ENCODE measurements around the gene BBX.
"Not testable (repeated sequence)": the region's sequence is repeated elsewhere in the genome, so short reads cannot be mapped to it uniquely, and the experiment has no call there.

The BBX gene

GRCh38 chr3:107542665-107543064 lies 19.9 kb downstream of the BBX start:
- no peak overlapping the region for H3K9ac ChIP-seq (ENCODE audit: low read depth, low read length)
- H3K4me3 ChIP-seq (ENCODE audit: low read length): no peak overlapping the region
- no peaks in the 10 kb centered on the region for H3K9me3 ChIP-seq (ENCODE audit: insufficient read depth, low read depth, low read length)

GRCh38 chr3:107543666-107544065 lies 20.9 kb downstream of the BBX start:
- Histone ChIP-seq H3K4me3 (ENCODE audit: low read length) (no peak overlapping the region), H3K9ac (ENCODE audit: low read depth, low read length) (no peak overlapping the region), H3K36me3 (ENCODE audit: insufficient read depth, low read length) (no peaks in the 10 kb centered on the region; the same call in 1 of the 2 replicates), H3K4me1 (ENCODE audit: insufficient read depth, low read length) (peaks cover 7% of the 10 kb centered on the region; the same call in 1 of the 2 replicates), H3K27me3 (ENCODE audit: insufficient read depth, low read length) (no peaks in the 10 kb centered on the region), H3K9me3 (ENCODE audit: insufficient read depth, low read depth, low read length) (peaks cover 2% of the 10 kb centered on the region; the same call in 1 of the 2 replicates), H3K27ac (ENCODE audit: low read depth, low read length) (no peak overlapping the region)
- WGBS: 85% methylated on average over 3 of the region's 4 CpGs

More at GRCh38 chr3:107542665-107543064, 19.9 kb downstream of the BBX start:
- H3K36me3 ChIP-seq (ENCODE audit: insufficient read depth, low read length): no peaks in the 10 kb centered on the region; the same call in 1 of the 2 replicates
- no peaks in the 10 kb centered on the region for H3K27me3 ChIP-seq (ENCODE audit: insufficient read depth, low read length)
- H3K27ac ChIP-seq (ENCODE audit: low read depth, low read length): no peak overlapping the region
- WGBS: 74% methylated on average over 2 of the region's 2 CpGs
- peaks cover 7% of the 10 kb centered on the region; the same call in 1 of the 2 replicates for H3K4me1 ChIP-seq (ENCODE audit: insufficient read depth, low read length)

DNA sequence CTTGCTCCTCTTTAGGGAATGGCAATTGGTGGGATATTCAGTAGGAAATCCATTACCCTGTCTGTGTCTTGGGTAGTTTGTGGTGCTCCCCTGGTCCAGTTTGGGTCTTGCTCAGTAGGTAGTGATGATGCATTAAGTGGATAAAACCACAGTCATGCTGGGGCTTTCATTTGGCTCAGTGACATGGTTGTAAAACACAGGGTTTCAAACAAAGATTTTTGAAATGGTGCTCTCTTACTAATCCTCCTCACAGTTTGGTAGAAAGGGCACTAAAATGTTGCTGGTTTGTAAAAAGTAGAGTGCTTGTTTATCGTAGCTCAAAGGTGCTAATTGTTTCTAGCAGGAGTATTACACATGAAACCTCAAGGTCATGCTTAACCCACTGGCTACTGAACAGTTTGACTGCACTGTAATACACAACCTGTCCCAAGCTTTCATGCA lies 22.9 kb downstream of the BBX start:
- Histone ChIP-seq H3K9ac (ENCODE audit: low read depth, low read length) (no peak overlapping the region), H3K4me1 (ENCODE audit: insufficient read depth, low read length) (peaks cover 7% of the 10 kb centered on the region; the same call in 1 of the 2 replicates), H3K9me3 (ENCODE audit: insufficient read depth, low read depth, low read length) (peaks cover 3% of the 10 kb centered on the region; the same call in 1 of the 2 replicates), H3K36me3 (ENCODE audit: insufficient read depth, low read length) (no peaks in the 10 kb centered on the region; the same call in 1 of the 2 replicates), H3K27me3 (ENCODE audit: insufficient read depth, low read length) (no peaks in the 10 kb centered on the region), H3K4me3 (ENCODE audit: low read length) (no peak overlapping the region), H3K27ac (ENCODE audit: low read depth, low read length) (no peak overlapping the region)
- 82% methylated on average over 1 of the region's 1 CpG for WGBS

DNA sequence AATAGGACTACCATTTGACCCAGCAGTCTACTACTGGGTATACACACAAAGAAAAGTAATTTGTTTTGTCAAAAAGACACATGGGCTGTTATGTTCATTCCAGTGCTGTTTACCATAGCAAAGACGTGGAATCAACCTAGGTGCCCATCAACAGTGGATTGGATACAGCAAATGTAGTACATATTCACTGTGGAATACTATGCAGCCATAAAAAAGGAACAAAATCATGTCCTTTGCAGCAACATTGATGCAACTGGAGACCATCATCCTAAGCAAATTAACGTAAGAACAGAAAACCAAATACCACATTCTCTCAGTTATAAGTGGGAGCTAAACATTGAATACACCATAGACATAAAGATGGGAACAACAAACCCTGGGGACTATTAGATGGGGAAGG lies 25.8 kb downstream of the BBX start:
- no peak overlapping the region for H3K27ac ChIP-seq (ENCODE audit: low read depth, low read length)
- H3K9ac ChIP-seq (ENCODE audit: low read depth, low read length): no peak overlapping the region
- no peak overlapping the region for H3K4me3 ChIP-seq (ENCODE audit: low read length)
- 85% methylated on average over 2 of the region's 2 CpGs for WGBS
- H3K36me3 ChIP-seq (ENCODE audit: insufficient read depth, low read length): no peaks in the 10 kb centered on the region; the same call in 1 of the 2 replicates
- peaks cover 7% of the 10 kb centered on the region; the same call in 1 of the 2 replicates for H3K4me1 ChIP-seq (ENCODE audit: insufficient read depth, low read length)
- H3K27me3 ChIP-seq (ENCODE audit: insufficient read depth, low read length): no peaks in the 10 kb centered on the region
- H3K9me3 ChIP-seq (ENCODE audit: insufficient read depth, low read depth, low read length): peaks cover 3% of the 10 kb centered on the region; the same call in 1 of the 2 replicates

DNA sequence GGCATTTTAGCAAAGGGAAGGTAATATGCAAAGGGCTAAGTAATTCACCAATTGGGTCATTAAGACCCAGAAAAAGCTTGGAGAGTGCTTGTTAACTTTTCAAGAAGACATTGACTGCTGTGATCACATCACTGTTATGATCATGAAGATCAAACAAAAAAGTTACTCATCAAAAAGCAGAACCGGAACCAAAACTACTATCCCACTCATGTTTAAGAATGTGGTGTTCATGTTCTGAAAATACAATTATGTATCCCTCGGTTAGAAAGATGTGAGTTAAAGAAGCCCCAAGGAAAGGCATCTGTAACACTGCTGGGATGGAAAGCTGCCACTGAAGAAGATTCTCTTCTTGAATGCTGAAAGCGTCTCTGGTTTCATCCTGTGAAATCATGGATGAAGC lies 32.6 kb downstream of the BBX start:
- H3K9ac ChIP-seq (ENCODE audit: low read depth, low read length): no peak overlapping the region
- no peak overlapping the region for H3K4me3 ChIP-seq (ENCODE audit: low read length)
- no peaks in the 10 kb centered on the region for H3K36me3 ChIP-seq (ENCODE audit: insufficient read depth, low read length)
- WGBS: 90% methylated on average over 3 of the region's 3 CpGs
- no peak overlapping the region for H3K27ac ChIP-seq (ENCODE audit: low read depth, low read length)
- no peaks in the 10 kb centered on the region for H3K4me1 ChIP-seq (ENCODE audit: insufficient read depth, low read length)
- H3K27me3 ChIP-seq (ENCODE audit: insufficient read depth, low read length): no peaks in the 10 kb centered on the region
- no peaks in the 10 kb centered on the region for H3K9me3 ChIP-seq (ENCODE audit: insufficient read depth, low read depth, low read length)

DNA sequence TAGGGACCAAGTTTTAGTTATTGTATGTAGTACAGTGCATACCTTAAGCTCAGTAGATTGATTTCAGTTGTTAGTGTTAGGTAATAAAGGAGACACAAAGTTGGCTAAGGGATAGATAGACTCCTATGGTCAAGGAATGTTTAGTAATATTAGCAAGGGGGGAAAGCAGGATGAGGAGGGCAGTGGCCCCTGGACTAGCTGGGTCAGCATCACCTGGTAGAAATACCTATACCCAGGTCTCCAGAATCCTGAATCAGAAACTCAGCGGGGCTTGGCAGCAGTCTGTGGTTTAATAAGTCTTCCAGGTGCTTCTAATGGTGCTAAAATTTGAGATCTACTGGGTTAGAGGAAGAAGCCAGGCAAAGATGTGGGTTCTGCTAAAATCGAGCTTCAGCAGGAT lies 35.0 kb downstream of the BBX start:
- no peak overlapping the region for H3K4me3 ChIP-seq (ENCODE audit: low read length)
- 92% methylated on average over 2 of the region's 2 CpGs for WGBS

GRCh38 chr3:107560166-107560565 lies 37.4 kb downstream of the BBX start:
- Histone ChIP-seq H3K9ac (ENCODE audit: low read depth, low read length) (no peak overlapping the region), H3K4me1 (ENCODE audit: insufficient read depth, low read length) (peaks cover 8% of the 10 kb centered on the region), H3K27me3 (ENCODE audit: insufficient read depth, low read length) (no peaks in the 10 kb centered on the region), H3K4me3 (ENCODE audit: low read length) (no peak overlapping the region), H3K27ac (ENCODE audit: low read depth, low read length) (no peak overlapping the region), H3K36me3 (ENCODE audit: insufficient read depth, low read length) (no peaks in the 10 kb centered on the region), H3K9me3 (ENCODE audit: insufficient read depth, low read depth, low read length) (no peaks in the 10 kb centered on the region)
- no CpG with 5 or more reads among the region's 1 CpG for WGBS

More for the DNA sequence above, 35.0 kb downstream of the BBX start:
- no peaks in the 10 kb centered on the region for H3K9me3 ChIP-seq (ENCODE audit: insufficient read depth, low read depth, low read length)
- H3K4me1 ChIP-seq (ENCODE audit: insufficient read depth, low read length): peaks cover 3% of the 10 kb centered on the region
- no peak overlapping the region for H3K9ac ChIP-seq (ENCODE audit: low read depth, low read length)
- no peaks in the 10 kb centered on the region for H3K36me3 ChIP-seq (ENCODE audit: insufficient read depth, low read length)
- H3K27me3 ChIP-seq (ENCODE audit: insufficient read depth, low read length): no peaks in the 10 kb centered on the region
- no peak overlapping the region for H3K27ac ChIP-seq (ENCODE audit: low read depth, low read length)

- H3K9ac ChIP-seq (ENCODE audit: low read depth, low read length): no peak overlapping the region
- H3K27ac ChIP-seq (ENCODE audit: low read depth, low read length): no peak overlapping the region
- 96% methylated on average over 6 of the region's 6 CpGs for WGBS
- H3K9me3 ChIP-seq (ENCODE audit: insufficient read depth, low read depth, low read length): no peaks in the 10 kb centered on the region
- peaks cover 8% of the 10 kb centered on the region for H3K4me1 ChIP-seq (ENCODE audit: insufficient read depth, low read length)
- no peak overlapping the region for H3K4me3 ChIP-seq (ENCODE audit: low read length)
- no peaks in the 10 kb centered on the region for H3K27me3 ChIP-seq (ENCODE audit: insufficient read depth, low read length)
- H3K36me3 ChIP-seq (ENCODE audit: insufficient read depth, low read length): no peaks in the 10 kb centered on the region
These were observed 39.2 kb downstream of the BBX start for GRCh38 chr3:107561980-107562379.

GRCh38 chr3:107562969-107563529 lies 40.3 kb downstream of the BBX start:
- Histone ChIP-seq H3K4me3 (ENCODE audit: low read length) (no peak overlapping the region), H3K9ac (ENCODE audit: low read depth, low read length) (no peak overlapping the region), H3K4me1 (ENCODE audit: insufficient read depth, low read length) (peaks cover 8% of the 10 kb centered on the region), H3K27ac (ENCODE audit: low read depth, low read length) (no peak overlapping the region), H3K36me3 (ENCODE audit: insufficient read depth, low read length) (no peaks in the 10 kb centered on the region), H3K27me3 (ENCODE audit: insufficient read depth, low read length) (no peaks in the 10 kb centered on the region), H3K9me3 (ENCODE audit: insufficient read depth, low read depth, low read length) (no peaks in the 10 kb centered on the region)
- 52% methylated on average over 2 of the region's 3 CpGs for WGBS

GRCh38 chr3:107565244-107565643 lies 42.5 kb downstream of the BBX start:
- H3K9ac ChIP-seq (ENCODE audit: low read depth, low read length); H3K27me3 ChIP-seq (ENCODE audit: insufficient read depth, low read length); H3K4me3 ChIP-seq (ENCODE audit: low read length); H3K36me3 ChIP-seq (ENCODE audit: insufficient read depth, low read length); H3K27ac ChIP-seq (ENCODE audit: low read depth, low read length); H3K9me3 ChIP-seq (ENCODE audit: insufficient read depth, low read depth, low read length); H3K4me1 ChIP-seq (ENCODE audit: insufficient read depth, low read length): not testable (repeated sequence)
- 96% methylated on average over 6 of the region's 7 CpGs for WGBS

DNA sequence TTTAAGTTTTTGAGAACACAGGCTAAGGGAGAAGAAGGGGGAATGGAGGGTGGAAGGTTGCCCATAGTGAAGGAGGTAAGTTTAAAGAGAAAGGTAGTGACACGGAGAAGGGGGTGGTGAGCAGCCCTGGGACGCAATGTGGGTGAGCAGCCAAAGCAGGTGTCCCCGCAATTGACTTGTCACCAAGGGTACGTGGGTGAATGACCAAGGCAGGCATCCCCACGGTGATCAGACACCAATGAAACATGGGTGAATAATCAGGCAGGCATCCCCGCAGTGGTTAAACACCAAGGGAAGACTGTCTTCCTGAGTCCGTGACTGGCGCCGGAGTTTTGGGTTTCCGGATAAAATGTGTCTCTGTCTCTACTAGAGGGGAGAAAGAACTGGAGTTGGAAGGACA lies 48.3 kb downstream of the BBX start:
- H3K27me3 ChIP-seq (ENCODE audit: insufficient read depth, low read length); H3K27ac ChIP-seq (ENCODE audit: low read depth, low read length); H3K36me3 ChIP-seq (ENCODE audit: insufficient read depth, low read length); H3K9me3 ChIP-seq (ENCODE audit: insufficient read depth, low read depth, low read length); H3K9ac ChIP-seq (ENCODE audit: low read depth, low read length); H3K4me1 ChIP-seq (ENCODE audit: insufficient read depth, low read length); H3K4me3 ChIP-seq (ENCODE audit: low read length): not testable (repeated sequence)
- WGBS: 94% methylated on average over 10 of the region's 10 CpGs

DNA sequence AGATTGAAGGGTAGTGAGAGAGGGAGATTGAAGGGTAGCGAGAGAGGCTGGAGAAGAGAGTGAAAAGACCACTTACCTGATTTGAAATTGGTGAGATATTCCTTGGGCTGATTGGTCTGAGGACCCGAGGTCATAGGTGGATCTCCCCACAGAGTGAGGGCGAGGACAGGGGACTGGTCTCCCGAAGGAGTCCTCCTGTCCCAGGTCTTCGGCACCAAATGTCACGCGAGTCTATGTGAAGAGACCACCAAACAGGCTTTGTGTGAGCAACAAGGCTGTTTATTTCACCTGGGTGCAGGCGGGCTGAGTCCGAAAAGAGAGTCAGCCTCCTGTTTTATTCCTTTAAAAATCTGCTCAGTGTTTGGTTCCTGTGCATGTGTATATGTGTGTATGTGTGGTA lies 48.7 kb downstream of the BBX start:
- not testable (repeated sequence) for H3K27me3 ChIP-seq (ENCODE audit: insufficient read depth, low read length); H3K4me3 ChIP-seq (ENCODE audit: low read length); H3K27ac ChIP-seq (ENCODE audit: low read depth, low read length); H3K4me1 ChIP-seq (ENCODE audit: insufficient read depth, low read length); H3K36me3 ChIP-seq (ENCODE audit: insufficient read depth, low read length); H3K9me3 ChIP-seq (ENCODE audit: insufficient read depth, low read depth, low read length); H3K9ac ChIP-seq (ENCODE audit: low read depth, low read length)
- 95% methylated on average over 9 of the region's 9 CpGs for WGBS
